Prostate gland (tissue), 2 donors: ENCODE results near the gene XDH. TPM values are rescaled to one million over a fixed set of nuclear protein-coding genes. Genes with fewer than 3 reads are reported as not detected.

Experiments used
- DNase-seq: peaks from one replicate; pipeline ENCODE4 v3.0.0-alpha.2; 2019; ENCODE audit warnings: low spot score
- H3K27ac ChIP-seq, 2 donors: fragments of 200-600 bp; sonication (generic); 2 replicates each; pipeline ENCODE4 v1.5.1; 2017 to 2019
- H3K27me3 ChIP-seq: fragments of 200-600 bp; sonication (generic); replicated peaks from 2 replicates; pipeline ENCODE4 v1.5.1; 2019; ENCODE audit not compliant: insufficient read depth
- H3K36me3 ChIP-seq, 2 donors: fragments of 200-600 bp; sonication (generic); 1 replicate in 1 of 2; 2 replicates in 1 of 2; pipeline versions ENCODE4 v1.5.1 to v1.8.1; 2017 to 2019
- H3K4me1 ChIP-seq: fragments of 200-600 bp; sonication (generic); replicated peaks from 2 replicates; pipeline ENCODE4 v1.5.1; 2019
- H3K4me3 ChIP-seq, 2 donors: fragments of 200-600 bp; sonication (generic); 2 replicates each; pipeline ENCODE4 v1.5.1; 2017 to 2019
- H3K9me3 ChIP-seq: fragments of 200-600 bp; sonication (generic); 2 replicates; pipeline ENCODE4 v1.5.1; 2017
- CTCF ChIP-seq, 4 experiments: fragments of 200-600 bp in 2 of 4; fragments of 450-650 bp in 2 of 4; sonication (generic) in 2 of 4; IDR thresholded peaks; 1 replicate in 3 of 4; 2 replicates in 1 of 4; pipeline ENCODE4 v1.5.1; 2016 to 2019; ENCODE audit warnings: antibody characterized with exemption in 4 of 4, mild to moderate bottlenecking in 2 of 4, moderate library complexity in 2 of 4
- POLR2A ChIP-seq: fragments of 450-650 bp; IDR thresholded peaks from one replicate; pipeline ENCODE4 v1.6.1; 2016; ENCODE audit warnings: antibody characterized with exemption, mild to moderate bottlenecking
- POLR2AphosphoS5 ChIP-seq: sonication (generic); formaldehyde crosslinking; IDR thresholded peaks from one replicate; pipeline ENCODE4 v1.6.1; 2017; ENCODE audit warnings: antibody characterized with exemption
- WGBS: methylation state at CpG from one replicate; pipeline ENCODE4 v1.1.5; 2018; 5-methylcytosine and 5-hydroxymethylcytosine counted together
- intact Hi-C: fragments of 100-400 bp; cut with DNase I; formaldehyde crosslinking; loops from one replicate; pipeline ENCODE4 v1.14.2; 2022
- total RNA-seq, 2 donors: library from RNA; depleted of rRNA; stranded (reverse); fragments of >200 nt; gene quantifications; one replicate each; pipeline ENCODE4 v1.1.0, GENCODE V29; 2016

Gene XDH
- total RNA-seq, 2 donors from 2014 or later = 1.2 to 2.5 TPM

- WGBS = 85% methylated on average over 4 of the region's 4 CpGs
- no peak overlapping the region for H3K27ac ChIP-seq
- H3K9me3 ChIP-seq = no peaks in the 10 kb centered on the region
- H3K27me3 ChIP-seq = no peaks in the 10 kb centered on the region
- H3K36me3 ChIP-seq = no peaks in the 10 kb centered on the region
- H3K4me3 ChIP-seq = no peak overlapping the region
- no peak for DNase-seq
- intact Hi-C loops = loop anchor here (10.0 kb wide), 1 partner anchor 157 kb away; the partner anchor contains the start of gene SRD5A2
- H3K4me1 ChIP-seq = no peaks in the 10 kb centered on the region
- TF ChIP-seq POLR2A = no peak
- no peak for TF ChIP-seq POLR2AphosphoS5
- no peak for TF ChIP-seq CTCF (IDR thresholded peaks at IDR 0.05)
Observed at GRCh38 chr2:31428001-31428418, 13.5 kb upstream of the XDH start.

GRCh38 chr2:31426096-31426495, 11.6 kb upstream of the XDH start:
- Histone ChIP-seq H3K27ac (no peak overlapping the region), H3K4me3 (no peak overlapping the region), H3K4me1 (no peaks in the 10 kb centered on the region), H3K27me3 (no peaks in the 10 kb centered on the region), H3K36me3 (no peaks in the 10 kb centered on the region), H3K9me3 (no peaks in the 10 kb centered on the region)
- intact Hi-C loops = loop anchor here (10.0 kb wide), 1 partner anchor 159 kb away; the partner anchor contains the start of gene SRD5A2
- 87% methylated on average over 8 of the region's 8 CpGs for WGBS
- no peak for DNase-seq
- no peak for TF ChIP-seq POLR2AphosphoS5
- TF ChIP-seq POLR2A = no peak
- TF ChIP-seq CTCF (IDR thresholded peaks at IDR 0.05) = no peak

- Histone ChIP-seq H3K4me1 (no peaks in the 10 kb centered on the region), H3K4me3 (no peak overlapping the region), H3K27me3 (no peaks in the 10 kb centered on the region), H3K36me3 (no peaks in the 10 kb centered on the region), H3K9me3 (no peaks in the 10 kb centered on the region), H3K27ac (no peak overlapping the region)
- TF ChIP-seq POLR2AphosphoS5 (no peak), CTCF (IDR thresholded peaks at IDR 0.05) (no peak), POLR2A (no peak)
- no peak for DNase-seq
- intact Hi-C loops = loop anchor here (10.0 kb wide), 1 partner anchor 163 kb away; the partner anchor contains the start of gene SRD5A2
- WGBS = 65% methylated on average over 3 of the region's 3 CpGs
Observed at GRCh38 chr2:31421634-31422033, 7.1 kb upstream of the XDH start.

- Histone ChIP-seq H3K9me3 (no peaks in the 10 kb centered on the region), H3K27ac (no peak overlapping the region), H3K4me3 (no peak overlapping the region), H3K36me3 (no peaks in the 10 kb centered on the region), H3K4me1 (no peaks in the 10 kb centered on the region), H3K27me3 (no peaks in the 10 kb centered on the region)
- DNase-seq = no peak
- intact Hi-C loops = loop anchor here (10.0 kb wide), 1 partner anchor 164 kb away; the partner anchor contains the start of gene SRD5A2
- WGBS = 45% methylated on average over 1 of the region's 1 CpG
- TF ChIP-seq POLR2AphosphoS5 = no peak
- TF ChIP-seq POLR2A = no peak
- no peak for TF ChIP-seq CTCF (IDR thresholded peaks at IDR 0.05)
Observed at GRCh38 chr2:31420936-31421335, 6.4 kb upstream of the XDH start.

- H3K27me3 ChIP-seq = no peaks in the 10 kb centered on the region
- H3K36me3 ChIP-seq = no peaks in the 10 kb centered on the region
- intact Hi-C loops = loop anchor here (10.0 kb wide), 2 partner anchors 105 to 415 kb away; no protein-coding TSS in a partner anchor
- TF ChIP-seq CTCF (IDR thresholded peaks at IDR 0.05) (no peak), POLR2A (no peak), POLR2AphosphoS5 (no peak)
- DNase-seq = no peak
- H3K9me3 ChIP-seq = no peaks in the 10 kb centered on the region
- no peak overlapping the region for H3K27ac ChIP-seq
- H3K4me1 ChIP-seq = no peaks in the 10 kb centered on the region
- no peak overlapping the region for H3K4me3 ChIP-seq
Observed at GRCh38 chr2:31419386-31419785, 4.8 kb upstream of the XDH start.
